ENCODE data around the gene SETMAR.

The SETMAR gene

GRCh38 chr3:4355401-4356219 lies 52.4 kb downstream of the SETMAR start:
- DNase-seq: peak; percentile 22

DNA sequence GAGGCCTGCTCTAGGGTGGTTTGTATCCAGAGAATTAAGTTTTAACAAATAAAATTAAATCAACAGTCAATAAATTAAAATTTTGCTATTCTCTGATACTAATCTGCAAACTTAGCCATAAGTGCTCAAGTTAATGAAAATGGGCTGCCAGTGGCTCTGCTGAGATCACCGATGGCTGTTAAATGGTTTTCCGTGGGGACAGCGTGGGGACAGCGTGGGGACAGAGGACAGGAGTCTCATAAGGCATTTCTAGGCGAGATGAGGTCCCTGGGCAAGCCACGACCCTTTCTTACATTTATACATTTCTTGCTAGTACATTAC lies 53.0 kb downstream of the SETMAR start:
- DNase-seq: no peak

GRCh38 chr3:4356546-4357410 lies 53.6 kb downstream of the SETMAR start:
- DNase-seq: no peak

DNA sequence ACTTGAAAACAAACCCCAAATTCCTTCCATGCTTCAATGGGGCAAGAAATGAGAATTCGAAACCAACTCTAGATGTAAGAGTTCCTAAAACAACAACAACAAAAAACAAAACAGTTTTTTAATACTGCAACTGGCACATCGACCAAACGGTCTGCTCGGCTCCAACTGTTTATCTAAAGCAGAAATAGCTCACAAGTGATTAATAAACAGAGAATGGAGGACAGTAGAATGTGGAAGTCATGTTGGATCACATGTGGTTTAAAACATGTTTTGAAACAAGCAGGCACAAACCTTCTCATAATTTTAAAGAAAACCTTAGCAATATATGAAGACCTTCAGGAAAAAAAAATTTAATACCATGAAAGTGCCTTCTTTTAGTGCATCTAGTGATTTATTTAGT lies 55.1 kb downstream of the SETMAR start:
- DNase-seq: no peak

DNA sequence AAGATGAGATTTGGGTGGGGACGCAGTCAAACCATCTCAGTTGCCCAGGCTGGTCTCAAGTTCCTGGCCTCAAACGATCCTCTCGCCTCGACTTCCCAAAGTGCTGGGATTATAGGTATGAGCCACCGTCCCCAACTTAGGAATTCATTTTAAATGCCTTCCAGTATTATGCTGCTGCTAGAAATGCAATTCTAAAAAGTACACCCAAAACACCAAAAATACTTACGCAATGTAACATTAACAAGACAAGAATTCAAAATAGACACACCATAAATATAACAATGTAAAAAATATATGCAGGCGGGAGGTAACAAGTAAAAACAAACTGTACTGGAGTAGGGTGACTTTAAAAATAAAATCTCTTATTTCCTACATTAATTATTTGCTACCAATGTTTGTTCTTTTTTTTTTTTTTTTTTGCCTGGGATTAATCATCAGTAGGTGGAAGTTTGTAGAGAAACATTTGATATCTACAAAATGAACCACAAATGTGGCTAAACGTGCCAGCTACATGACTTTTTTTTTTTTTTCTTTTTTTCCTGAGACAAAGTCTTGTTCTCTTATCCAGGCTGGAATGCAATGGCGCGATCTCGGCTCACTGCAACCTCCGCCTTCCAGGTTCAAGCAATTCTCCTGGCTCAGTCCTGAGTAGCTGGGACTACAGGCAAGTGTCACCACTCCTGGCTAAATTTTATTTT lies 56.8 kb downstream of the SETMAR start:
- DNase-seq: no peak

DNA sequence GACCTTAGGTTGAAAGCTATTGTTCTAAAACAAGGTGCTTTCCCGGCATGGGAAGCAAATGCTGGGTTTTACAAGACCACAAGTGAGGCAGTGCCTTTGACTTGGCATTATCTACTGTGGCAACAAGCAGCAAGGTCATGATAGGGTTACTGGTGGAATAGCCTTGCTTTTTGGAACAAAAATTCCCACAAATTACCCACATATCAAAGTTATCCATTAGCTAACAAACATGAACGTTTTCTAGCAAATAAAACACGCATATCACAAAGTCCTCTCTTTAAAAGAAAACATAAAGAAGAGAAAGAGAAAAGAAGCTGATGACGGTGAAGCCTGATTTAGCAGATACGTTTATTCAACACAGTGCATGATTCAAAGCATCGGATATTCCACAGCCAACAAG lies 57.6 kb downstream of the SETMAR start:
- no peak for DNase-seq

- DNase-seq: no peak
These were observed 59.4 kb downstream of the SETMAR start for GRCh38 chr3:4362523-4362922.
